NCI-H128 (cell line): ENCODE results near the gene IP6K2.

Experiments
- DNase-seq: peaks from one replicate; lab custom pipeline; 2025; ENCODE audit not compliant: unreplicated experiment; lab: John Stamatoyannopoulos, UW

Gene IP6K2

GRCh38 chr3:48639944-48640606 lies 76.9 kb downstream of the IP6K2 start:
- no peak for DNase-seq
